COR-L47 (cell line): ENCODE results near the gene PLA2G4D.
A peak's percentile ranks its signal among the peaks of the same experiment; 100 is the strongest.

ENCODE experiments used
- DNase-seq: peaks from one replicate; lab custom pipeline; 2025; lab: John Stamatoyannopoulos, UW

Gene PLA2G4D

GRCh38 chr15:42050484-42051255 is 43.7 kb downstream of the PLA2G4D start:
- no peak for DNase-seq

DNA sequence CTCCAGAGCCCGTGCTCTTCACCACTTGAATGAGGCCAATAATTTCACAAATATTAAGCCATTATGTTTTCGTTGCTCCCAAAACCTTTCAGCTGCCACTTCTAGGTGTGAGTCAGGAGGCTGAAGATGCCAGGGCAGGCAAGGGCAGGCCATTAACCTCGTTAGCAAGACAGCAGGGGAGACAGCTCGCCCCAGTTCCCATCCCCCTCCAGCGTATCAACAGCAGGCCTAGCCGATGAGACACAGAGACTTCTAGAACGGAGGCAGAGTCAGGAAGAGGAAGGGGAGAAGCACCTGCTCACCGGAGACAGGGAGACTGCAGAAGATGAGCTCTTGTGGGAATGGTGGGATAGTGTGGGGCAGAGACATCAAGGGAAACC is 45.6 kb downstream of the PLA2G4D start:
- DNase-seq = no peak

GRCh38 chr15:42048080-42048820 is 46.1 kb downstream of the PLA2G4D start:
- DNase-seq = no peak

- DNase-seq = no peak
Measured at GRCh38 chr15:42046597-42046996, 47.8 kb downstream of the PLA2G4D start.

DNA sequence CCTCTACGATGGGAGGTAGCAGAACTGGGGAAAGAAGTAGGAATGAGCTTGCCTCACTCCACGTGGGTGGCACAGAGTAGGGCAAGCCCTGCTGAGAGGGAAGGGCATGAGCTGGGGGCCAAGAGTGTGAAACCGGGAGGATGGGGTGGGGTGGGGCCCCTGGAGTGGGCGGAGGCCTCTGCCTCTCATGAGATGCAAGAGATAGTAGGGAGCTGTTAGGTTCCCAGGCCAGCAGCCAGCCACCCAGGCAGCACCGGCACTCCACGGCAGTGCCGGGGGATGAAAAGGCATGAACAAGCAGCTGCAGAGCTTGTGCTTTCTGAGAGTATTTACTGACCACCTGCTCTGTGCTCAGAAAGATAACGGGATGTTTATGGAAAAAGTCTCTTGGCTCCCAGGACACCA is 49.1 kb downstream of the PLA2G4D start:
- no peak for DNase-seq

DNA sequence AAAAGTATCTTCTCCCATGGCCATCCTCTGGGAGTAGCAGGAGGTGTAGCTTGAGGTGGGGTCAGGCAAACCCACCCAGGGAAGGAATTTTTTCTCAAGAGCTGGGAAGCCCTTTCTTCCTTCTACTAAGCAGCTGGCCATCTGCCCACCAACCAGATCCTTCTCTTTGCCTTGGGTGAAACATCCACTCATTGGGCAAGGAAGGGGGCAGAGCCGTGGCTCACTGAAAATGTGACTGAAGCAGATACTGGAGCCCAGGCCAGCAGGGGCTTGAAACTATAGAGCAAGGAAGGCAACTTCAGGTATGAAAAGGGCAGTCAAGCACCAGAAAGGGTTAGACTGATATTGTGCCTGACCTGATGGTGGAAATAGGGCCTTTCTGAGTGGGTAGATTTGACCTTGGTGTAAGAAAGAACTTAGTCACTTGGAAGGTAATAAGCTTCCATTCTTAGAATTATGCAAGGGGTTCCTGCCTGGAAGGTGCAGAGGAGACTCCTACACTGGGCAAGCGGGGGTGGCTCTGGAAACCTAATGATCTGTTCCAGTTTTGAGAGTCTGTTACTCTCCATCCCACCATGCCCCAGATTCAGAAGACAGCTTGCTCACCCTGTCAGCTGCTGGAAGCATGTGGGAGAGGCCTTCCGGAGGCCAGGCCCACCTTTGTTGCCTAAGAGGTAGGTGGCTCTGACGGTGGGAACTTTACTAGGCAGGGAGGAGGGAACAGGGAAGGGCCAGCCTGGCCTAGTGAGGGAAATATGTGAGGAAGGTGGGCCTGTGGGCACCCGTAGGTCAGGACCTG is 51.6 kb downstream of the PLA2G4D start:
- no peak for DNase-seq

- no peak for DNase-seq
Measured at GRCh38 chr15:42038401-42038800, 56.0 kb downstream of the PLA2G4D start.

- DNase-seq = peak; percentile 96
Measured at GRCh38 chr15:42037656-42038055, 56.7 kb downstream of the PLA2G4D start.

DNA sequence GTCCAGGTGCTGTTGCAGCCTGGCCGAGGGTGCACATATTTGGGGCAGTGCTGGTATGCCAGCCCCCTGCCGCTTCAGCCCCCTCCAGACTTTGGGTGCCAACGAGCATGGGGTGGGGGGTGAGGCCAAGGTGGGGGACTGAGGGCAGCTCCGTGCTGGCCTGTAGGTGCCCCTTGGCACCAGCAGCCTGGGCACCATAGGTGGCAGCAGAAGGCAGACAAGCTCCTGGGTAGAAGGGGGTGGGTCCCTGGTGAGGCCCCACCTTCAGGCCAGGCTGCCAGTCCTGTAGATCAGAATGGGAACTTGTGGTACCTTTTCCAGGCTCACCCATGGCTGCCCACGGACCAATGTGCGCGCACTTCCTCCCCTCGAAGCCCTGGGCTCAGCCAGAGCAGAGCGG is 57.4 kb downstream of the PLA2G4D start:
- no peak for DNase-seq

DNA sequence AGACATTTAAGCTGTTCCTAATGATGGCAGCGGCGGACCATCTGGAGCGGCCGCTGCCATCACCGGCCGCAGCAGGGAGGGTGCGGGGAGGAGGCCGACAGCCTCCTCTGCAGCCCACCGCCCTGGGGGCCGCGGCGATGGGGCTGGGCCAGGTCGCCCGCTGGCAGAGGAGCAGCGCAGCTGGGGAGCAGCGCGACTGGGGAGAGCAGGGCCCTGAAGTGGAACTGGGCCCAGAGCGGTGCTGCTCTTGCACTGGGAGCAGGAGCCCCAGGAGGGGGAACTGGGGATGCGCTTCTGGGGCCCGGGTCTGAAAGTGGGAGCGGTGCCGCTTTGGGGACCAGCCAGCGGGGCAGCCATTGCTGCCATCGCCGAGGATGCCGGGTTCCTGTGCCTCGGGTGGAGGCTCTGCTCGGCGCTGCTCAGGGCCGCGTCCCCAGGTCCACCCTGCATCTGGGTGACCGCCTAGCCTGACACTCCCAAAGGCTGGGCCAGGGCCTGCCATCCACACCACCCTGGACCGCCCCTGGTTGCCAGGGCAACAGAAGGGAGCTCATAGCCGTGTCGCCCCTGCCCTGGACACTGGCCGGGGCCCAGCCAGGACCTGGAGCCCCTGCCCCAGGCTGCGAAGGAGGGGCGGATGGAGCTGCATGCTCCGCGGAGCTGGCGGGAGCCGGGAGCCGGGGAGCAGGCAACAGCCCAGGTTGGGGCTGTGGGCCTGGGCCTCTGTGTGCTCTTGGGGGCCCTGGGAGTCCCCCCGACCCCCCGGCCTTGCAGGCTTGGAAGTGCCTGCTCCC is 58.1 kb downstream of the PLA2G4D start:
- no peak for DNase-seq

- DNase-seq = no peak
Measured at GRCh38 chr15:42035435-42035761, 59.0 kb downstream of the PLA2G4D start.

DNA sequence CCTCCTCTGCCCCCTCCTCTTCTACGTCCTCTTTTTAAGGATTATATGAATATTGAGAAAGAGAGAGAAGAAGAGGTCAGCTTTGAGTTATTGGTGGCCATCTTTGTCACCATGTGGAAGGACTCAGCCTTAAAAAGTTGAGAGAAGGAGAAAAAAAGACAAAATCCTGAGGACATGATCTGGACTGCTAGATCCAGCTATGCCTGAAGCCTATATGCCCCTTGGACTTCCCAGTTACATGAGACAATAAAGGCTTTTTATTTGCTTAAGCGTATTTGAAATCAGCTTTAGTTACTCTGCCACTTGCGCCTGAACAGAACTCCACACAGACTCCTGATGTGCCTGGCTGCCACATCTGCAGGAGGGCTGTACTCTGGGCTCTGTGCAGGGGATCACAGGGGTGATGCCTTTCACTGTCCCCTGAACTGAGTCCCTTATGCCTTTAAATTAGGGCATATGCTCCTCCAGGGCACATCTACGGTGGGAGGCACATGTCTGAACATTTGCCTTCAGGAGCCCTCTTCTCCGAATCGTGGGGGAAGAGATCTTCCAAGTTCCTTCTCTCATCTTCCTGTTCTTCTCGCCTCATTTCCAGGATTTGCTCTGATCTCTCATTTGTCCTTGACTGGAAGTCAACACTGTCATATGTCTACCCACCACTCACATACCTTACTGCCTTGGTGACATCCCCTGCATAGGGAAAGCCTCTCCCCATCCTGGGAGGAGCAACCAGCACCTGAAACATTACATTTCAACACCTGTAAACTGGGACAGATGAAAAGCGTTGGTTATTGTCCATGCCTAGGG is 59.5 kb downstream of the PLA2G4D start:
- DNase-seq = no peak

DNA sequence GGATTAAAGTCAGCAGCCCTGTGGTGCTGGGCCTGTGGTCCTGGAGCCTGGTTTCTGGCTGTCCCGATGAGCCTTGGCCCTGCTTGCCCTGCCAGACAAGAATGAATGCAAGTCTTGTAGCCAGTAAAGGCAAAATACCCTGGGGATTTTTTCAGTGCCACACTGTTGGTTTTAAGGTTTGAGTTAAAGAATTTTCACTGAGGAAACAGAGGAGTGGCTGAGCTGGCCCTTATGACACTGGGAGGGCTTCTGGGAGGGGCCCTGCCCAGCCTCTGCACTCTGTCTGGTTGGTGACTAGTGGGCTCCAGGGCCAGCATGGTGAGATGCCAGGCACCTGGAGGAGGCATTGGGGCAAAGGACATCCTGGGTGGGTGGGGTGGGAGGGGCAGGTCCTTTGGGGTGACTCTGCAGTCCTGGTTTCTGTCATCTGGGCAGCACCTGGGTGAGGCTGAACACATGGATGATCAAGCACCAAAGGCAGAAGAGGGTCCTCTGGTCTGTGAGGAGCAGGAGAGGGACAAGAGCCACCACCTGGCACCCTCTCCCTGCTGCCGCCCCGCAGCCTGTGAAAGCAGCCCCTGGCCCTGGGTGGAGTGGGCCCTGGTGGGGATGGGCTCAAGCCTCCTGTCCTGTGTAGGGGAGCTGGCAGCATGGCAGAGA is 61.0 kb downstream of the PLA2G4D start:
- DNase-seq = no peak

DNA sequence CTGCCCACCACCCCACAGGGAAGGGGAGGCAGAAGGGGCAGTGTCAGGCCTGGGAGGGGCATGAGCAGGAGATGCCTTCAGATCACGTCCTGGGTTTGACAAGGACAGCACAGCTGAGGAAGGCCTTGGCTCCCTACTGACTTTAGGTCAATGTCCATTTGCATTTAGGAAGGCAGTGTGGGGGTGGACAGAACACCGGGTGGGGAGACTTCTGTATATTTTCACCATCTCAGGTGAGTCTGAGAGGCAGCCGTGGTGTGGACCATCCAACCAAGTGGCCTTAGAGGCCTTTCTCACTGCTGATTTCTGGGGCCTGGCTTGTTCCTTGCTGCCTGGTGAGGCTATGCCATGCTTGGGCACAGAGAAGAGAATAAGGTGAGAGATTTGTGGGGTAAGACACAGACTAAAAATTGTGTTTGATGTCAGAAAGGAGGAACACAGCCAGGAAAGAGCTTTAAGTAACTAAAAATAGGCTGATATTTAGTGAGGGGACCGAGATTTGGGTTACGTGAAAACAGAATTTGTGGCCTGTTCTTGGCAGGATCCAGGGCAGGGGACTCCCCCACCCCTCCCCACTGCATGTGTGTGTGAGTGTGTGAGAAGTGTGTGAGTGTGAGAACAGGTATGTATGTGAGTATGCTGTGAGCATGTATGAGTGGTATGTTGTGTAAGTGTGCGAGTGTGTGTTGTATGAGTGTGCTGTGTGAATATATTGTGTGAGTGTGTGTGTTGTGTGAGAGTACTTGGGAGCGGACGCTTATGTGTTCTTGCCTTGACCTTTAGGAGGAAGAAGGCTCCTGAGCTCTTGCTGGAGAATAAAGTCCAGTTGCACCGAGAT is 61.8 kb downstream of the PLA2G4D start:
- no peak for DNase-seq

- DNase-seq = no peak
Measured at GRCh38 chr15:42031198-42031915, 63.0 kb downstream of the PLA2G4D start.

DNA sequence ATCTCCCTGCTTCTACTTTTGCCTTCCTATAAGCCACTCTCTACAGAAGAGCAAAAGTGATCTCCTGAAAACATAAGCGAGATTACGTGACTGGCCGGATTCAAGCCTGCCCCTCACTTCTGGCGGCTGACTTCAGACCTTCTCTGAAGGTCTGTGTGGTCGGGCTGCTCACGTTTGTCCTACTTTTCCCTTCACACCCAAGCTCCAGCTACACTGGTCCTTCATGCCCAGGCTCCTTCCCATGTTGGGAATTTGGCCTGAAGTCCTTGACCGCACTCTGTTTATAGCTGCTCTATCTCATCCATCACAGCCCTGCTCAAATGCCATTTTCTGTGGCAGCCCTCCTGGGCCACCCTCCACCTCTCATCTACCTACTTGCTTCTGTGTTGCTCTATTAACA is 66.8 kb downstream of the PLA2G4D start:
- DNase-seq = no peak

- no peak for DNase-seq
Measured at GRCh38 chr15:42024303-42024702, 70.1 kb downstream of the PLA2G4D start.

DNA sequence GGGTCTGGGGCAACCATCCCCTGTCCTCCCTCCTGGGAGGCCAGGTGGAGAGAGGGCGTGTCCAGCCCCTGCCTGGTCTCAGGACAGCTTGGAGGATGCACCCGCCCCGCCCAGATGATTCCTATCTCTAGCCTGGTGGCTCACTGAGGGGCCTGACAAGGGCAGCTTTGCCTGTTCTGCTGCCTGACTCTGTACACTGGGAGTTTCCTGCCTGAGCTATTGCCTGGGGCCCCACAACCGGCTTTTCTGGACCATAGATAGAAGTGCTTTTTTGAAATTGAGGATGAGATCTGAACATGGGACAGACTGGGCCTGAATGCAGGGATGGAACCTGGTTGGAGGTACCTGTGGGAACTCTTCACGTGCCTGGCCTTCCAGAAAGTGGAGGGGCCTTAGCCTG is 72.8 kb downstream of the PLA2G4D start:
- DNase-seq = no peak

DNA sequence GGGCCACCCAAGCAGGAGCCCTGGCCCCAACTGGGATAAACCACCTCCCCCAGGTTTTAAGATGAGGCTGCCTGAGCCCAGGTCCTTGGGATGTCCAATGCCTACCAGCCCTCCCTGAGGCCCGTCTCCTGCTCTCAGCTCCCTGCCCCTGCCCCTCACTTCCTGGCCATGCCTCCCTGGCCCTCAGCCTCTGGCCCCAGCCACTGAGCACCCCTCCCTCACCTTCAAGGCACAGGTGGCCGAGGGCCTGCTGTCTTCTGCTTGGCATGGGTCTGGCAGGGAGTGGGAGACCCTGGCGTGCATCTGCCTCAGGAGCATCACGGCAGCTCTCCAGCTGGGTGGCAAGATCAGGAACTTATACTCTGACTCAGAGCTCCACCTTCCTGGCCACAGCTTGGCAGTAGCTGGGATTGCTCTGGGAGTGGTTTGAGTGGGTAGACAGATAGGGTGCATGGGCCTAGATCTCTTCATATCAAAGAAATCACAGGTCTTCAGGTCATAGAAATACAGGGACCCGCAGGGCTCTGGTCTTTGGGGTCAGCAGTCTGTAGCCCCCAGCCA is 73.6 kb downstream of the PLA2G4D start, which contains the start of gene PLA2G4E:
Gene PLA2G4E, minus strand, starts transcription at position 330 of the 561 bp plus-strand sequence. Its CDS starts 12 bp downstream, at position 318.
- no peak for DNase-seq
